Activated CD8-positive, alpha-beta T cell treated with anti-CD3 and anti-CD28 coated beads for 36 hours (primary cell): Measurements from ENCODE around the gene LDLRAP1. TPM values are rescaled to one million over a fixed set of nuclear protein-coding genes. Genes with fewer than 3 reads are reported as not detected.
"Not testable (repeated sequence)": the region's sequence is repeated elsewhere in the genome, so short reads cannot be mapped to it uniquely, and the experiment has no call there.

Experiments used
- ATAC-seq: fragments of 200-7000 bp; cut with Tn5 transposase; one replicate; pipeline ENCODE4 v1.10.0; 2021; ENCODE audit warnings: mild to moderate bottlenecking, moderate library complexity
- CTCF ChIA-PET: fragments of 350-600 bp; sonication (Branson Sonifier 250); formaldehyde crosslinking; loops from one replicate; lab custom pipeline; 2021; ENCODE audit warnings: antibody characterized with exemption; lab: Charles Lee
- POLR2A ChIA-PET: fragments of 350-600 bp; sonication (Branson Sonifier 250); formaldehyde crosslinking; loops from one replicate; lab custom pipeline; 2021; ENCODE audit warnings: antibody characterized with exemption; lab: Charles Lee
- DNase-seq: peaks from one replicate; pipeline ENCODE4 v3.0.0-alpha.2; 2020
- H3K27ac Mint-ChIP-seq: one replicate; pipeline ENCODE4 v1.8.0; 2021; ENCODE audit warnings: mild to moderate bottlenecking, mixed read lengths
- H3K27me3 Mint-ChIP-seq: one replicate; pipeline ENCODE4 v1.8.0; 2021; ENCODE audit warnings: mixed read lengths
- H3K36me3 Mint-ChIP-seq: one replicate; pipeline ENCODE4 v1.8.0; 2021; ENCODE audit warnings: low read depth, mixed read lengths
- H3K4me1 Mint-ChIP-seq: one replicate; pipeline ENCODE4 v1.8.0; 2021; ENCODE audit warnings: low read depth, mixed read lengths
- H3K4me3 Mint-ChIP-seq: one replicate; pipeline ENCODE4 v1.8.0; 2021; ENCODE audit warnings: mild to moderate bottlenecking, moderate library complexity, mixed read lengths
- H3K9me3 Mint-ChIP-seq: one replicate; pipeline ENCODE4 v1.8.0; 2021; ENCODE audit warnings: mixed read lengths
- CTCF ChIP-seq: fragments of 200-600 bp; IDR thresholded peaks from one replicate; pipeline ENCODE4 v1.8.0; 2022; ENCODE audit warnings: antibody characterized with exemption, mild to moderate bottlenecking
- intact Hi-C: fragments of 100-400 bp; cut with micrococcal nuclease; formaldehyde crosslinking; loops from one replicate; pipeline ENCODE4 v1.10.0; 2022
- total RNA-seq, 2 experiments: library from RNA; stranded (reverse); gene quantifications; one replicate each; pipeline ENCODE4 v1.2.3, GENCODE V29; 2021

LDLRAP1 gene
- total RNA-seq, 2 experiments from 2014 or later, result 13.4 to 14.5 TPM

GRCh38 chr1:25598879-25599278 is 55.5 kb downstream of the LDLRAP1 start:
- no peak for TF ChIP-seq CTCF
- ATAC-seq, result no peak
- no peaks in the 10 kb centered on the region for H3K36me3 Mint-ChIP-seq
- H3K27ac Mint-ChIP-seq, result no peak overlapping the region
- intact Hi-C loops, result no loop called here
- CTCF ChIA-PET, result interaction anchor here (0.7 to 2.8 kb wide), 6 partner anchors 9 to 98 kb away, joined by 3 to 14 read pairs (median 7); no protein-coding TSS in a partner anchor
- POLR2A ChIA-PET, result interaction anchor here (0.7 to 0.8 kb wide), 2 partner anchors 9 to 29 kb away, joined by 3 read pairs; no protein-coding TSS in a partner anchor
- DNase-seq, result no peak
- H3K4me1 Mint-ChIP-seq, result no peaks in the 10 kb centered on the region
- H3K4me3 Mint-ChIP-seq, result no peak overlapping the region
- no peaks in the 10 kb centered on the region for H3K27me3 Mint-ChIP-seq
- H3K9me3 Mint-ChIP-seq, result no peaks in the 10 kb centered on the region

GRCh38 chr1:25599969-25600610 is 56.7 kb downstream of the LDLRAP1 start:
- no peak for DNase-seq
- ChIA-PET POLR2A (no interaction called here), CTCF (interaction anchor here (1.3 to 2.8 kb wide), 2 partner anchors 9 to 80 kb away, joined by 3 to 14 read pairs; no protein-coding TSS in a partner anchor)
- Mint-ChIP-seq H3K27ac (no peak overlapping the region), H3K4me1 (no peaks in the 10 kb centered on the region), H3K9me3 (no peaks in the 10 kb centered on the region), H3K4me3 (no peak overlapping the region), H3K36me3 (no peaks in the 10 kb centered on the region), H3K27me3 (no peaks in the 10 kb centered on the region)
- intact Hi-C loops, result no loop called here
- no peak for TF ChIP-seq CTCF
- ATAC-seq, result no peak

- ATAC-seq, POLR2A ChIA-PET, H3K4me3 Mint-ChIP-seq, DNase-seq, intact Hi-C loops, CTCF ChIA-PET, H3K36me3 Mint-ChIP-seq, H3K27ac Mint-ChIP-seq, H3K4me1 Mint-ChIP-seq, H3K9me3 Mint-ChIP-seq, H3K27me3 Mint-ChIP-seq: not testable (repeated sequence)
Measured at GRCh38 chr1:25600971-25601699, 57.7 kb downstream of the LDLRAP1 start.

- H3K27ac Mint-ChIP-seq, H3K27me3 Mint-ChIP-seq, POLR2A ChIA-PET, intact Hi-C loops, H3K4me1 Mint-ChIP-seq, DNase-seq, ATAC-seq, H3K9me3 Mint-ChIP-seq, H3K4me3 Mint-ChIP-seq, H3K36me3 Mint-ChIP-seq: not testable (repeated sequence)
- CTCF ChIA-PET, result interaction anchor here (0.9 kb wide), 1 partner anchor 30 kb away, joined by 3 read pairs; no protein-coding TSS in a partner anchor
Measured at GRCh38 chr1:25603779-25604538, 60.6 kb downstream of the LDLRAP1 start.

GRCh38 chr1:25607123-25607522 is 63.7 kb downstream of the LDLRAP1 start:
- Mint-ChIP-seq H3K36me3 (no peaks in the 10 kb centered on the region), H3K4me3 (no peak overlapping the region), H3K27ac (no peak overlapping the region), H3K9me3 (no peaks in the 10 kb centered on the region), H3K4me1 (peaks cover 16% of the 10 kb centered on the region), H3K27me3 (peaks cover 10% of the 10 kb centered on the region)
- CTCF ChIA-PET, result interaction anchor here (0.7 to 2.8 kb wide), 4 partner anchors 36 to 203 kb away, joined by 3 to 16 read pairs (median 6); no protein-coding TSS in a partner anchor
- DNase-seq, result no peak
- TF ChIP-seq CTCF, result no peak
- POLR2A ChIA-PET, result interaction anchor here (0.6 to 1.0 kb wide), 2 partner anchors 10 to 90 kb away, joined by 3 read pairs; no protein-coding TSS in a partner anchor
- intact Hi-C loops, result loop anchor here (5.0 kb wide), 1 partner anchor 190 kb away; no protein-coding TSS in a partner anchor
- no peak for ATAC-seq
